GM23338 (cell line): ENCODE measurements around the gene PIK3IP1. TPM values are rescaled to one million over a fixed set of nuclear protein-coding genes. Genes with fewer than 3 reads are reported as not detected.

Experiments used
- ATAC-seq: fragments of 200-7000 bp; cut with Tn5 transposase; 3 replicates; pipeline ENCODE4 v1.9.1; 2020
- DNase-seq: peaks from one replicate; pipeline ENCODE4 v3.0.0-alpha.2; 2015; ENCODE audit warnings: low spot score
- H2AFZ ChIP-seq: fragments of 200-600 bp; sonication (generic); 2 replicates; pipeline ENCODE4 v1.8.0; 2016; ENCODE audit warnings: antibody characterized with exemption, mild to moderate bottlenecking, moderate library complexity
- H3F3A ChIP-seq: fragments of 200-600 bp; sonication (generic); replicated peaks from 2 replicates; pipeline ENCODE4 v1.8.0; 2017; ENCODE audit warnings: antibody characterized with exemption, mixed run types, low read depth
- H3K27ac ChIP-seq: fragments of 200-600 bp; sonication (generic); 2 replicates; pipeline ENCODE4 v1.6.1; 2016; ENCODE audit warnings: low read depth
- H3K27me3 ChIP-seq: fragments of 200-600 bp; sonication (generic); 2 replicates; pipeline ENCODE4 v1.8.0; 2016; ENCODE audit warnings: mild to moderate bottlenecking, mixed run types, moderate library complexity; ENCODE audit not compliant: insufficient read depth
- H3K36me3 ChIP-seq: fragments of 200-600 bp; sonication (generic); 2 replicates; pipeline ENCODE4 v1.8.0; 2016; ENCODE audit warnings: mild to moderate bottlenecking; ENCODE audit not compliant: insufficient read depth
- H3K4me1 ChIP-seq: fragments of 200-600 bp; sonication (generic); 2 replicates; pipeline ENCODE4 v1.8.0; 2016; ENCODE audit warnings: mild to moderate bottlenecking, moderate library complexity; ENCODE audit not compliant: insufficient read depth
- H3K4me2 ChIP-seq: fragments of 200-600 bp; sonication (generic); 2 replicates; pipeline ENCODE4 v1.7.1; 2017; ENCODE audit warnings: mixed run types
- H3K4me3 ChIP-seq: fragments of 200-600 bp; sonication (generic); 2 replicates; pipeline ENCODE4 v1.6.1; 2016; ENCODE audit warnings: mixed run types
- H3K79me2 ChIP-seq: fragments of 200-600 bp; sonication (generic); replicated peaks from 2 replicates; pipeline ENCODE4 v1.8.0; 2017; ENCODE audit warnings: mild to moderate bottlenecking; ENCODE audit not compliant: insufficient read depth
- H3K9me2 ChIP-seq: fragments of 200-600 bp; sonication (generic); 2 replicates; pipeline ENCODE4 v1.8.0; 2017; ENCODE audit not compliant: insufficient read depth
- H4K20me1 ChIP-seq: fragments of 200-600 bp; sonication (generic); replicated peaks from 2 replicates; pipeline ENCODE4 v1.8.0; 2017; ENCODE audit warnings: mild to moderate bottlenecking; ENCODE audit not compliant: insufficient read depth
- H3K27ac Mint-ChIP-seq: 2 replicates; pipeline ENCODE4 v1.8.0; 2020; ENCODE audit warnings: inconsistent platforms, mild to moderate bottlenecking, moderate library complexity, mixed read lengths
- H3K27me3 Mint-ChIP-seq: 3 replicates; pipeline ENCODE4 v1.8.0; 2022; ENCODE audit warnings: low read depth, mild to moderate bottlenecking, moderate library complexity, mixed read lengths, inconsistent platforms; ENCODE audit not compliant: insufficient read depth, poor library complexity
- H3K36me3 Mint-ChIP-seq: 3 replicates; pipeline ENCODE4 v1.8.0; 2021; ENCODE audit warnings: low read depth, mild to moderate bottlenecking, inconsistent platforms, moderate library complexity, mixed read lengths
- H3K4me1 Mint-ChIP-seq: 3 replicates; pipeline ENCODE4 v1.8.0; 2020; ENCODE audit warnings: mild to moderate bottlenecking, inconsistent platforms, mixed read lengths
- H3K4me3 Mint-ChIP-seq: 3 replicates; pipeline ENCODE4 v1.8.0; 2021; ENCODE audit warnings: moderate library complexity, mild to moderate bottlenecking, inconsistent platforms, mixed read lengths
- H3K9me3 Mint-ChIP-seq: 3 replicates; pipeline ENCODE4 v1.8.0; 2020; ENCODE audit warnings: moderate library complexity, mild to moderate bottlenecking, inconsistent platforms, mixed read lengths
- CREB1 ChIP-seq: fragments of 250-450 bp; sonication (Bioruptor Pico); IDR thresholded peaks from 2 replicates; pipeline ENCODE4 v1.5.0; 2020; ENCODE audit warnings: low read depth, mild to moderate bottlenecking, moderate library complexity
- EZH2 ChIP-seq: fragments of 200-600 bp; sonication (generic); IDR thresholded peaks from one replicate; pipeline ENCODE4 v1.8.0; 2017; ENCODE audit warnings: antibody characterized with exemption, mild to moderate bottlenecking, low read depth; ENCODE audit not compliant: unreplicated experiment
- EZH2phosphoT487 ChIP-seq: fragments of 200-600 bp; sonication (generic); IDR thresholded peaks from one replicate; pipeline ENCODE4 v1.8.1; 2018; ENCODE audit warnings: antibody characterized with exemption; ENCODE audit not compliant: unreplicated experiment
- JUNB ChIP-seq: IDR thresholded peaks from one replicate; pipeline ENCODE4 v1.6.1; 2016; ENCODE audit warnings: antibody characterized with exemption; ENCODE audit not compliant: unreplicated experiment
- NANOG ChIP-seq: IDR thresholded peaks from 2 replicates; pipeline ENCODE4 v1.6.1; 2016; ENCODE audit warnings: antibody characterized with exemption, borderline replicate concordance
- POLR2AphosphoS5 ChIP-seq: IDR thresholded peaks from 2 replicates; pipeline ENCODE4 v1.6.1; 2016; ENCODE audit warnings: antibody characterized with exemption, low read depth
- STAT1 ChIP-seq: IDR thresholded peaks from one replicate; pipeline ENCODE4 v1.6.1; 2016; ENCODE audit warnings: antibody characterized with exemption; ENCODE audit not compliant: unreplicated experiment
- ZNF114 ChIP-seq: fragments of 250-450 bp; sonication (Bioruptor Pico); IDR thresholded peaks from 2 replicates; pipeline ENCODE4 v1.5.0; 2020; ENCODE audit warnings: mild to moderate bottlenecking, moderate library complexity
- ZNF331 ChIP-seq: fragments of 250-450 bp; sonication (Bioruptor Pico); IDR thresholded peaks from 2 replicates; pipeline ENCODE4 v1.5.0; 2020; ENCODE audit warnings: low read depth, mild to moderate bottlenecking, moderate library complexity
- polyA plus RNA-seq: library from polyadenylated mRNA; unstranded; fragments of >200 nt; fragmentation: Nextera tagmentation; extraction: Ambion mirVana; gene quantifications from 2 replicates; pipeline ENCODE4 v1.2.1, GENCODE V29; 2016
- total RNA-seq: library from RNA; depleted of rRNA; stranded (reverse); fragments of >200 nt; shearing (Covaris generic); gene quantifications from 2 replicates; pipeline ENCODE4 v1.2.3, GENCODE V29; 2014
- TF ChIP-seq, protein P1 (sequence below), 2 experiments: fragments of 200-600 bp in 1 of 2; sonication (generic) in 1 of 2; conservative IDR thresholded peaks; 2 replicates each; pipeline versions ENCODE4 v1.5.1 to v1.6.1; 2016 to 2017; ENCODE audit warnings: antibody characterized with exemption in 2 of 2, low read depth in 2 of 2, mild to moderate bottlenecking in 2 of 2, moderate library complexity in 1 of 2
- TF ChIP-seq, protein P2 (sequence below): fragments of 250-450 bp; sonication (Bioruptor Pico); IDR thresholded peaks from 2 replicates; pipeline ENCODE4 v1.5.0; 2020; ENCODE audit warnings: mild to moderate bottlenecking, moderate library complexity
- TF ChIP-seq, protein P3 (sequence below): IDR thresholded peaks from one replicate; pipeline ENCODE4 v1.6.1; 2018; ENCODE audit warnings: antibody characterized with exemption; ENCODE audit not compliant: unreplicated experiment
- TF ChIP-seq, protein P4 (sequence below): IDR thresholded peaks from 2 replicates; pipeline ENCODE4 v1.6.1; 2016; ENCODE audit warnings: antibody characterized with exemption

Gene PIK3IP1
- total and polyA plus RNA-seq, 2 experiments from 2014 or later = 1.1 to 2.2 TPM

DNA sequence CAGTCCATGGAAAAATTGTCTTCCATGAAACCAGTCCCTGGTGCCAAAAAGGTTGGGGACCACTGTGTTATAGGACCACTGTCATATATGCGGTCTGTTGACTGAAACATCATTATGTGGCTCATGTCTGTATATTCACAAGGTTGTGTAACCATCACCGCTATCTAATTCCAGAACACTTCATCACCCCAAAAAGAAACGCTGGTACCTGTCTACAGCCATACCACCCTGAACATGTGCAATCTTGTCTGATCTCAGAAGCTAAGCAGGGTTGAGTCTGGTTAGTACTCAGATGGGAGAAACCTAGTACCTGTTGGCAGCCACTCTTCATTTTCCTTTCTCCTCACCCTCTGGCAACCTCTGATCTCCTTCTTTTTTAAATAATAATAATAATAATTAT is 12.9 kb upstream of the PIK3IP1 start:
- no peaks in the 10 kb centered on the region for H3K4me1 Mint-ChIP-seq
- Histone ChIP-seq H3F3A (no peaks in the 10 kb centered on the region), H3K4me1 (no peaks in the 10 kb centered on the region), H3K9me2 (no peaks in the 10 kb centered on the region), H4K20me1 (no peaks in the 10 kb centered on the region; the same call in 1 of the 2 replicates), H3K4me3 (no peak overlapping the region), H3K27me3 (no peaks in the 10 kb centered on the region), H3K27ac (no peak overlapping the region), H3K79me2 (no peaks in the 10 kb centered on the region), H3K4me2 (no peak overlapping the region), H3K36me3 (no peaks in the 10 kb centered on the region), H2AFZ (no peak overlapping the region)
- no peak overlapping the region for H3K27ac Mint-ChIP-seq
- DNase-seq = no peak
- no peaks in the 10 kb centered on the region for H3K9me3 Mint-ChIP-seq
- H3K36me3 Mint-ChIP-seq = no peaks in the 10 kb centered on the region
- TF ChIP-seq ZNF114 (CRISPR knock-in tag) (no peak), ZNF331 (CRISPR knock-in tag) (no peak), POLR2AphosphoS5 (no peak), CREB1 (CRISPR knock-in tag) (no peak), EZH2 (no peak), NANOG (no peak), JUNB (no peak), EZH2phosphoT487 (no peak), STAT1 (no peak)
- TF ChIP-seq, protein P1, sequence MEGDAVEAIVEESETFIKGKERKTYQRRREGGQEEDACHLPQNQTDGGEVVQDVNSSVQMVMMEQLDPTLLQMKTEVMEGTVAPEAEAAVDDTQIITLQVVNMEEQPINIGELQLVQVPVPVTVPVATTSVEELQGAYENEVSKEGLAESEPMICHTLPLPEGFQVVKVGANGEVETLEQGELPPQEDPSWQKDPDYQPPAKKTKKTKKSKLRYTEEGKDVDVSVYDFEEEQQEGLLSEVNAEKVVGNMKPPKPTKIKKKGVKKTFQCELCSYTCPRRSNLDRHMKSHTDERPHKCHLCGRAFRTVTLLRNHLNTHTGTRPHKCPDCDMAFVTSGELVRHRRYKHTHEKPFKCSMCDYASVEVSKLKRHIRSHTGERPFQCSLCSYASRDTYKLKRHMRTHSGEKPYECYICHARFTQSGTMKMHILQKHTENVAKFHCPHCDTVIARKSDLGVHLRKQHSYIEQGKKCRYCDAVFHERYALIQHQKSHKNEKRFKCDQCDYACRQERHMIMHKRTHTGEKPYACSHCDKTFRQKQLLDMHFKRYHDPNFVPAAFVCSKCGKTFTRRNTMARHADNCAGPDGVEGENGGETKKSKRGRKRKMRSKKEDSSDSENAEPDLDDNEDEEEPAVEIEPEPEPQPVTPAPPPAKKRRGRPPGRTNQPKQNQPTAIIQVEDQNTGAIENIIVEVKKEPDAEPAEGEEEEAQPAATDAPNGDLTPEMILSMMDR (conservative IDR thresholded peaks at IDR 0.05; ENCODE audit: low read depth in 2 of 2) = no peak
- TF ChIP-seq, protein P2, sequence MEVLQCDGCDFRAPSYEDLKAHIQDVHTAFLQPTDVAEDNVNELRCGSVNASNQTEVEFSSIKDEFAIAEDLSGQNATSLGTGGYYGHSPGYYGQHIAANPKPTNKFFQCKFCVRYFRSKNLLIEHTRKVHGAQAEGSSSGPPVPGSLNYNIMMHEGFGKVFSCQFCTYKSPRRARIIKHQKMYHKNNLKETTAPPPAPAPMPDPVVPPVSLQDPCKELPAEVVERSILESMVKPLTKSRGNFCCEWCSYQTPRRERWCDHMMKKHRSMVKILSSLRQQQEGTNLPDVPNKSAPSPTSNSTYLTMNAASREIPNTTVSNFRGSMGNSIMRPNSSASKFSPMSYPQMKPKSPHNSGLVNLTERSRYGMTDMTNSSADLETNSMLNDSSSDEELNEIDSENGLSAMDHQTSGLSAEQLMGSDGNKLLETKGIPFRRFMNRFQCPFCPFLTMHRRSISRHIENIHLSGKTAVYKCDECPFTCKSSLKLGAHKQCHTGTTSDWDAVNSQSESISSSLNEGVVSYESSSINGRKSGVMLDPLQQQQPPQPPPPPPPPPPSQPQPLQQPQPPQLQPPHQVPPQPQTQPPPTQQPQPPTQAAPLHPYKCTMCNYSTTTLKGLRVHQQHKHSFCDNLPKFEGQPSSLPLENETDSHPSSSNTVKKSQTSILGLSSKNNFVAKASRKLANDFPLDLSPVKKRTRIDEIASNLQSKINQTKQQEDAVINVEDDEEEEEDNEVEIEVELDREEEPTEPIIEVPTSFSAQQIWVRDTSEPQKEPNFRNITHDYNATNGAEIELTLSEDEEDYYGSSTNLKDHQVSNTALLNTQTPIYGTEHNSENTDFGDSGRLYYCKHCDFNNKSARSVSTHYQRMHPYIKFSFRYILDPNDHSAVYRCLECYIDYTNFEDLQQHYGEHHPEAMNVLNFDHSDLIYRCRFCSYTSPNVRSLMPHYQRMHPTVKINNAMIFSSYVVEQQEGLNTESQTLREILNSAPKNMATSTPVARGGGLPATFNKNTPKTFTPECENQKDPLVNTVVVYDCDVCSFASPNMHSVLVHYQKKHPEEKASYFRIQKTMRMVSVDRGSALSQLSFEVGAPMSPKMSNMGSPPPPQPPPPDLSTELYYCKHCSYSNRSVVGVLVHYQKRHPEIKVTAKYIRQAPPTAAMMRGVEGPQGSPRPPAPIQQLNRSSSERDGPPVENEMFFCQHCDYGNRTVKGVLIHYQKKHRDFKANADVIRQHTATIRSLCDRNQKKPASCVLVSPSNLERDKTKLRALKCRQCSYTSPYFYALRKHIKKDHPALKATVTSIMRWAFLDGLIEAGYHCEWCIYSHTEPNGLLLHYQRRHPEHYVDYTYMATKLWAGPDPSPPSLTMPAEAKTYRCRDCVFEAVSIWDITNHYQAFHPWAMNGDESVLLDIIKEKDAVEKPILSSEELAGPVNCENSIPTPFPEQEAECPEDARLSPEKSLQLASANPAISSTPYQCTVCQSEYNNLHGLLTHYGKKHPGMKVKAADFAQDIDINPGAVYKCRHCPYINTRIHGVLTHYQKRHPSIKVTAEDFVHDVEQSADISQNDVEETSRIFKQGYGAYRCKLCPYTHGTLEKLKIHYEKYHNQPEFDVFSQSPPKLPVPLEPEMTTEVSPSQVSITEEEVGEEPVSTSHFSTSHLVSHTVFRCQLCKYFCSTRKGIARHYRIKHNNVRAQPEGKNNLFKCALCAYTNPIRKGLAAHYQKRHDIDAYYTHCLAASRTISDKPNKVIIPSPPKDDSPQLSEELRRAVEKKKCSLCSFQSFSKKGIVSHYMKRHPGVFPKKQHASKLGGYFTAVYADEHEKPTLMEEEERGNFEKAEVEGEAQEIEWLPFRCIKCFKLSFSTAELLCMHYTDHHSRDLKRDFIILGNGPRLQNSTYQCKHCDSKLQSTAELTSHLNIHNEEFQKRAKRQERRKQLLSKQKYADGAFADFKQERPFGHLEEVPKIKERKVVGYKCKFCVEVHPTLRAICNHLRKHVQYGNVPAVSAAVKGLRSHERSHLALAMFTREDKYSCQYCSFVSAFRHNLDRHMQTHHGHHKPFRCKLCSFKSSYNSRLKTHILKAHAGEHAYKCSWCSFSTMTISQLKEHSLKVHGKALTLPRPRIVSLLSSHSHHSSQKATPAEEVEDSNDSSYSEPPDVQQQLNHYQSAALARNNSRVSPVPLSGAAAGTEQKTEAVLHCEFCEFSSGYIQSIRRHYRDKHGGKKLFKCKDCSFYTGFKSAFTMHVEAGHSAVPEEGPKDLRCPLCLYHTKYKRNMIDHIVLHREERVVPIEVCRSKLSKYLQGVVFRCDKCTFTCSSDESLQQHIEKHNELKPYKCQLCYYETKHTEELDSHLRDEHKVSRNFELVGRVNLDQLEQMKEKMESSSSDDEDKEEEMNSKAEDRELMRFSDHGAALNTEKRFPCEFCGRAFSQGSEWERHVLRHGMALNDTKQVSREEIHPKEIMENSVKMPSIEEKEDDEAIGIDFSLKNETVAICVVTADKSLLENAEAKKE (CRISPR knock-in tag) = no peak
- TF ChIP-seq, protein P3, sequence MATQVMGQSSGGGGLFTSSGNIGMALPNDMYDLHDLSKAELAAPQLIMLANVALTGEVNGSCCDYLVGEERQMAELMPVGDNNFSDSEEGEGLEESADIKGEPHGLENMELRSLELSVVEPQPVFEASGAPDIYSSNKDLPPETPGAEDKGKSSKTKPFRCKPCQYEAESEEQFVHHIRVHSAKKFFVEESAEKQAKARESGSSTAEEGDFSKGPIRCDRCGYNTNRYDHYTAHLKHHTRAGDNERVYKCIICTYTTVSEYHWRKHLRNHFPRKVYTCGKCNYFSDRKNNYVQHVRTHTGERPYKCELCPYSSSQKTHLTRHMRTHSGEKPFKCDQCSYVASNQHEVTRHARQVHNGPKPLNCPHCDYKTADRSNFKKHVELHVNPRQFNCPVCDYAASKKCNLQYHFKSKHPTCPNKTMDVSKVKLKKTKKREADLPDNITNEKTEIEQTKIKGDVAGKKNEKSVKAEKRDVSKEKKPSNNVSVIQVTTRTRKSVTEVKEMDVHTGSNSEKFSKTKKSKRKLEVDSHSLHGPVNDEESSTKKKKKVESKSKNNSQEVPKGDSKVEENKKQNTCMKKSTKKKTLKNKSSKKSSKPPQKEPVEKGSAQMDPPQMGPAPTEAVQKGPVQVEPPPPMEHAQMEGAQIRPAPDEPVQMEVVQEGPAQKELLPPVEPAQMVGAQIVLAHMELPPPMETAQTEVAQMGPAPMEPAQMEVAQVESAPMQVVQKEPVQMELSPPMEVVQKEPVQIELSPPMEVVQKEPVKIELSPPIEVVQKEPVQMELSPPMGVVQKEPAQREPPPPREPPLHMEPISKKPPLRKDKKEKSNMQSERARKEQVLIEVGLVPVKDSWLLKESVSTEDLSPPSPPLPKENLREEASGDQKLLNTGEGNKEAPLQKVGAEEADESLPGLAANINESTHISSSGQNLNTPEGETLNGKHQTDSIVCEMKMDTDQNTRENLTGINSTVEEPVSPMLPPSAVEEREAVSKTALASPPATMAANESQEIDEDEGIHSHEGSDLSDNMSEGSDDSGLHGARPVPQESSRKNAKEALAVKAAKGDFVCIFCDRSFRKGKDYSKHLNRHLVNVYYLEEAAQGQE = no peak
- TF ChIP-seq, protein P4, sequence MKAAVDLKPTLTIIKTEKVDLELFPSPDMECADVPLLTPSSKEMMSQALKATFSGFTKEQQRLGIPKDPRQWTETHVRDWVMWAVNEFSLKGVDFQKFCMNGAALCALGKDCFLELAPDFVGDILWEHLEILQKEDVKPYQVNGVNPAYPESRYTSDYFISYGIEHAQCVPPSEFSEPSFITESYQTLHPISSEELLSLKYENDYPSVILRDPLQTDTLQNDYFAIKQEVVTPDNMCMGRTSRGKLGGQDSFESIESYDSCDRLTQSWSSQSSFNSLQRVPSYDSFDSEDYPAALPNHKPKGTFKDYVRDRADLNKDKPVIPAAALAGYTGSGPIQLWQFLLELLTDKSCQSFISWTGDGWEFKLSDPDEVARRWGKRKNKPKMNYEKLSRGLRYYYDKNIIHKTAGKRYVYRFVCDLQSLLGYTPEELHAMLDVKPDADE = no peak
- ATAC-seq = no peak
- no peaks in the 10 kb centered on the region for H3K27me3 Mint-ChIP-seq
- H3K4me3 Mint-ChIP-seq = no peak overlapping the region
